Measurements from ENCODE around the gene MARCHF2.

DNA sequence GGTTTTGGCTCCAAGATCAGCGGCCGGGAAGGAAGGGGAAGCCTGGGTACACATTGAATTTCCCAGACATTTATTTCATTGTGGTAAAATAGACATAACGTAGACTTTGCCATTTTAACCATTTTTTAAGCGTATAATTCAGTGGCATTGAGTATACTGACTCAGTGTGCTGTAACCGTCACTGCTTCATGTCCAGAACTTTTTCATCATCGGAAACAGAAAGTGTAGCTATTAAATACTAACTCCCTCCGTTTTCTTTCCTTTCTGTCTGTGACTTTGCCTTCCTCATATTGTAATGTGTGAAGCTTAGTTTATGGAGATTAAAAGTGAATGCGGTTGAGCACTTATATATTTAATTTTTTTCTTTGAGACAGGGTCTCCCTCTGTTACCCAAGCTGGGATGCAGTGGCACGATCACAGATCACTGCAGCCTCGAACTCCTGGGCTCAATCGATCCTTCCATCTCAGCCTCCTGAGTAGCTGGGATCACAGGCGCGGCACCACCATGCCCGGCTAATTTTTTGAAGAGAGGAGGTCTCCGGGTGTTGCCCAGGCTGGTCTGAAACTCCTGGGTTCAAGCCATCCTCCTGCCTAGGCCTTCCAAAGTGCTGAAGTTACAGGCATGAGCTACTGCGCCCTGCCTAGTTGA, 33.1 kb downstream of the MARCHF2 start:
- TF ChIP-seq, protein P1, sequence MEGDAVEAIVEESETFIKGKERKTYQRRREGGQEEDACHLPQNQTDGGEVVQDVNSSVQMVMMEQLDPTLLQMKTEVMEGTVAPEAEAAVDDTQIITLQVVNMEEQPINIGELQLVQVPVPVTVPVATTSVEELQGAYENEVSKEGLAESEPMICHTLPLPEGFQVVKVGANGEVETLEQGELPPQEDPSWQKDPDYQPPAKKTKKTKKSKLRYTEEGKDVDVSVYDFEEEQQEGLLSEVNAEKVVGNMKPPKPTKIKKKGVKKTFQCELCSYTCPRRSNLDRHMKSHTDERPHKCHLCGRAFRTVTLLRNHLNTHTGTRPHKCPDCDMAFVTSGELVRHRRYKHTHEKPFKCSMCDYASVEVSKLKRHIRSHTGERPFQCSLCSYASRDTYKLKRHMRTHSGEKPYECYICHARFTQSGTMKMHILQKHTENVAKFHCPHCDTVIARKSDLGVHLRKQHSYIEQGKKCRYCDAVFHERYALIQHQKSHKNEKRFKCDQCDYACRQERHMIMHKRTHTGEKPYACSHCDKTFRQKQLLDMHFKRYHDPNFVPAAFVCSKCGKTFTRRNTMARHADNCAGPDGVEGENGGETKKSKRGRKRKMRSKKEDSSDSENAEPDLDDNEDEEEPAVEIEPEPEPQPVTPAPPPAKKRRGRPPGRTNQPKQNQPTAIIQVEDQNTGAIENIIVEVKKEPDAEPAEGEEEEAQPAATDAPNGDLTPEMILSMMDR (IDR thresholded peaks at IDR 0.05 in 2 of 3, conservative IDR thresholded peaks at IDR 0.05 in 1 of 3; ENCODE audit: insufficient read depth in 2 of 3, low read depth in 1 of 3, low read length in 3 of 3), result no peak
- TF ChIP-seq, protein P2, sequence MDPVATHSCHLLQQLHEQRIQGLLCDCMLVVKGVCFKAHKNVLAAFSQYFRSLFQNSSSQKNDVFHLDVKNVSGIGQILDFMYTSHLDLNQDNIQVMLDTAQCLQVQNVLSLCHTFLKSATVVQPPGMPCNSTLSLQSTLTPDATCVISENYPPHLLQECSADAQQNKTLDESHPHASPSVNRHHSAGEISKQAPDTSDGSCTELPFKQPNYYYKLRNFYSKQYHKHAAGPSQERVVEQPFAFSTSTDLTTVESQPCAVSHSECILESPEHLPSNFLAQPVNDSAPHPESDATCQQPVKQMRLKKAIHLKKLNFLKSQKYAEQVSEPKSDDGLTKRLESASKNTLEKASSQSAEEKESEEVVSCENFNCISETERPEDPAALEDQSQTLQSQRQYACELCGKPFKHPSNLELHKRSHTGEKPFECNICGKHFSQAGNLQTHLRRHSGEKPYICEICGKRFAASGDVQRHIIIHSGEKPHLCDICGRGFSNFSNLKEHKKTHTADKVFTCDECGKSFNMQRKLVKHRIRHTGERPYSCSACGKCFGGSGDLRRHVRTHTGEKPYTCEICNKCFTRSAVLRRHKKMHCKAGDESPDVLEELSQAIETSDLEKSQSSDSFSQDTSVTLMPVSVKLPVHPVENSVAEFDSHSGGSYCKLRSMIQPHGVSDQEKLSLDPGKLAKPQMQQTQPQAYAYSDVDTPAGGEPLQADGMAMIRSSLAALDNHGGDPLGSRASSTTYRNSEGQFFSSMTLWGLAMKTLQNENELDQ (CRISPR knock-in tag; IDR thresholded peaks at IDR 0.05; ENCODE audit: borderline replicate concordance), result no peak
- TF ChIP-seq SETDB1 (IDR thresholded peaks at IDR 0.05; ENCODE audit: low read length) (no peak), MYC (IDR thresholded peaks at IDR 0.05; ENCODE audit: low read depth, low read length) (no peak), MYC (CRISPR knock-in tag; IDR thresholded peaks at IDR 0.05; ENCODE audit: borderline replicate concordance, low read depth) (no peak), NR1H2 (CRISPR knock-in tag; IDR thresholded peaks at IDR 0.05) (no peak), ZNF263 (CRISPR knock-in tag; IDR thresholded peaks at IDR 0.05; ENCODE audit: borderline replicate concordance) (no peak; the same call in 1 of the 2 replicates), KAT7 (CRISPR knock-in tag; IDR thresholded peaks at IDR 0.05; ENCODE audit: borderline replicate concordance) (no peak), ELF1 (tag; IDR thresholded peaks at IDR 0.05) (no peak)
- TF ChIP-seq, protein P3, sequence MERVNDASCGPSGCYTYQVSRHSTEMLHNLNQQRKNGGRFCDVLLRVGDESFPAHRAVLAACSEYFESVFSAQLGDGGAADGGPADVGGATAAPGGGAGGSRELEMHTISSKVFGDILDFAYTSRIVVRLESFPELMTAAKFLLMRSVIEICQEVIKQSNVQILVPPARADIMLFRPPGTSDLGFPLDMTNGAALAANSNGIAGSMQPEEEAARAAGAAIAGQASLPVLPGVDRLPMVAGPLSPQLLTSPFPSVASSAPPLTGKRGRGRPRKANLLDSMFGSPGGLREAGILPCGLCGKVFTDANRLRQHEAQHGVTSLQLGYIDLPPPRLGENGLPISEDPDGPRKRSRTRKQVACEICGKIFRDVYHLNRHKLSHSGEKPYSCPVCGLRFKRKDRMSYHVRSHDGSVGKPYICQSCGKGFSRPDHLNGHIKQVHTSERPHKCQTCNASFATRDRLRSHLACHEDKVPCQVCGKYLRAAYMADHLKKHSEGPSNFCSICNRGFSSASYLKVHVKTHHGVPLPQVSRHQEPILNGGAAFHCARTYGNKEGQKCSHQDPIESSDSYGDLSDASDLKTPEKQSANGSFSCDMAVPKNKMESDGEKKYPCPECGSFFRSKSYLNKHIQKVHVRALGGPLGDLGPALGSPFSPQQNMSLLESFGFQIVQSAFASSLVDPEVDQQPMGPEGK (CRISPR knock-in tag; IDR thresholded peaks at IDR 0.05; ENCODE audit: borderline replicate concordance), result no peak
- TF ChIP-seq, protein P4, sequence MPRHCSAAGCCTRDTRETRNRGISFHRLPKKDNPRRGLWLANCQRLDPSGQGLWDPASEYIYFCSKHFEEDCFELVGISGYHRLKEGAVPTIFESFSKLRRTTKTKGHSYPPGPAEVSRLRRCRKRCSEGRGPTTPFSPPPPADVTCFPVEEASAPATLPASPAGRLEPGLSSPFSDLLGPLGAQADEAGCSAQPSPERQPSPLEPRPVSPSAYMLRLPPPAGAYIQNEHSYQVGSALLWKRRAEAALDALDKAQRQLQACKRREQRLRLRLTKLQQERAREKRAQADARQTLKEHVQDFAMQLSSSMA (CRISPR knock-in tag; IDR thresholded peaks at IDR 0.05), result no peak
